OCI-LY7 (cell line): ENCODE results near the gene ZGPAT. TPM values are rescaled to one million over a fixed set of nuclear protein-coding genes. Genes with fewer than 3 reads are reported as not detected.

Source experiments
- BruUV-seq: library from RNA; stranded (reverse); fragments of 400-500 nt; replicated peaks from 2 replicates; lab custom pipeline; 2021; lab: Mats Ljungman, UMichigan
- CTCF ChIA-PET: fragments of 300-600 bp; sonication (Branson Sonifier 250); formaldehyde crosslinking; loops from one replicate; lab custom pipeline; 2022; ENCODE audit warnings: antibody characterized with exemption; ENCODE audit not compliant: unreplicated experiment; lab: Charles Lee
- POLR2A ChIA-PET: fragments of 300-600 bp; sonication (Branson Sonifier 250); formaldehyde crosslinking; loops from one replicate; lab custom pipeline; 2022; ENCODE audit warnings: antibody characterized with exemption; lab: Charles Lee
- DNase-seq: peaks from one replicate; pipeline ENCODE4 v3.0.0-alpha.2; 2015; ENCODE audit warnings: low spot score
- H2AFZ ChIP-seq: fragments of 200-600 bp; sonication (generic), shearing (Covaris generic); 2 replicates; pipeline ENCODE4 v1.6.1; 2014; ENCODE audit warnings: mild to moderate bottlenecking, antibody characterized with exemption, low read length, moderate library complexity
- H3K27ac ChIP-seq: fragments of 200-600 bp; sonication (generic); 2 replicates; pipeline ENCODE4 v1.5.1; 2014; ENCODE audit warnings: mixed run types, low read depth, mild to moderate bottlenecking, moderate library complexity, low read length, inconsistent platforms; ENCODE audit not compliant: poor library complexity, severe bottlenecking
- H3K36me3 ChIP-seq: fragments of 200-600 bp; sonication (generic); 2 replicates; pipeline ENCODE4 v1.6.1; 2014; ENCODE audit warnings: mild to moderate bottlenecking, antibody characterized with exemption, low read length, moderate library complexity, mixed read lengths; ENCODE audit not compliant: insufficient read depth
- H3K4me1 ChIP-seq: fragments of 200-600 bp; sonication (generic); 2 replicates; pipeline ENCODE4 v1.5.1; 2014; ENCODE audit warnings: mild to moderate bottlenecking, low read length; ENCODE audit not compliant: insufficient read depth, poor library complexity, severe bottlenecking
- H3K4me2 ChIP-seq: fragments of 200-600 bp; sonication (generic); 2 replicates; pipeline ENCODE4 v1.6.1; 2014; ENCODE audit warnings: mild to moderate bottlenecking, low read length
- H3K4me3 ChIP-seq: fragments of 200-600 bp; sonication (generic); 2 replicates; pipeline ENCODE4 v1.5.1; 2014; ENCODE audit warnings: mild to moderate bottlenecking, low read depth, low read length; ENCODE audit not compliant: poor library complexity, severe bottlenecking
- H3K79me2 ChIP-seq: fragments of 200-600 bp; sonication (generic); 2 replicates; pipeline ENCODE4 v1.6.1; 2016; ENCODE audit warnings: low read depth, mild to moderate bottlenecking, low read length, moderate library complexity, mixed read lengths; ENCODE audit not compliant: insufficient read depth
- H3K9me2 ChIP-seq: fragments of 200-600 bp; sonication (generic); 2 replicates; pipeline ENCODE4 v1.6.1; 2016; ENCODE audit warnings: mild to moderate bottlenecking, low read length, mixed read lengths; ENCODE audit not compliant: insufficient read depth
- H3K9me3 ChIP-seq: fragments of 200-600 bp; sonication (generic); 2 replicates; pipeline ENCODE4 v1.6.1; 2014; ENCODE audit warnings: mild to moderate bottlenecking, mixed run types, low read length, mixed read lengths
- H4K20me1 ChIP-seq: fragments of 200-600 bp; sonication (generic); 2 replicates; pipeline ENCODE4 v1.6.1; 2014; ENCODE audit warnings: mild to moderate bottlenecking, antibody characterized with exemption, low read length, moderate library complexity, mixed read lengths; ENCODE audit not compliant: insufficient read depth
- CTCF ChIP-seq: fragments of 200-600 bp; sonication (generic); conservative IDR thresholded peaks from 2 replicates; pipeline ENCODE4 v1.5.1; 2014; ENCODE audit warnings: mild to moderate bottlenecking, antibody characterized with exemption, low read length, moderate library complexity, mixed read lengths
- EZH2phosphoT487 ChIP-seq: fragments of 200-600 bp; sonication (generic); IDR thresholded peaks from 2 replicates; pipeline ENCODE4 v1.6.1; 2018; ENCODE audit warnings: low read depth, borderline replicate concordance, mild to moderate bottlenecking, mixed run types, antibody characterized with exemption, low read length, moderate library complexity, mixed read lengths
- intact Hi-C: fragments of 100-400 bp; cut with micrococcal nuclease; formaldehyde crosslinking; loops from one replicate; pipeline ENCODE4 v1.10.0; 2022; ENCODE audit not compliant: unreplicated experiment
- total RNA-seq, 2 experiments: library from RNA; depleted of rRNA in 1 of 2; stranded (reverse); fragments of >200 nt in 1 of 2; shearing (Covaris generic) in 1 of 2; gene quantifications; 2 replicates each; pipeline ENCODE4 v1.2.3, GENCODE V29; 2014 to 2022

The ZGPAT gene
- total RNA-seq, 2 experiments from 2014 or later, result 43.9 to 55.4 TPM

GRCh38 chr20:63737945-63738686, 30.3 kb downstream of the ZGPAT start:
- CTCF ChIA-PET, result no interaction called here
- TF ChIP-seq EZH2phosphoT487 (no peak), CTCF (no peak)
- POLR2A ChIA-PET, result interaction anchor here (1.3 kb wide), 1 partner anchor 31 kb away, joined by 5 read pairs; the partner anchor contains the start of genes ARFRP1 and ZGPAT
- Histone ChIP-seq H4K20me1 (no peaks in the 10 kb centered on the region), H2AFZ (no peak overlapping the region), H3K9me3 (no peaks in the 10 kb centered on the region), H3K4me3 (peak overlapping the region; percentile 70), H3K27ac (peak overlapping the region; percentile 89), H3K9me2 (no peaks in the 10 kb centered on the region), H3K79me2 (no peaks in the 10 kb centered on the region), H3K36me3 (peaks cover 57% of the 10 kb centered on the region), H3K4me2 (peak overlapping the region; percentile 92), H3K4me1 (peaks cover 50% of the 10 kb centered on the region)
- BruUV-seq, result no TSS peak
- peak; percentile 37 for DNase-seq
- intact Hi-C loops, result loop anchor here (1.0 to 2.0 kb wide), 2 partner anchors 10 to 109 kb away; no protein-coding TSS in a partner anchor

- ChIA-PET POLR2A (interaction anchor here (1.3 kb wide), 1 partner anchor 31 kb away, joined by 5 read pairs; the partner anchor contains the start of genes ARFRP1 and ZGPAT), CTCF (no interaction called here)
- TF ChIP-seq EZH2phosphoT487, result no peak
- TF ChIP-seq CTCF, result no peak
- peak; percentile 32 for DNase-seq
- Histone ChIP-seq H3K4me3 (peak overlapping the region; percentile 70), H3K4me1 (peaks cover 50% of the 10 kb centered on the region), H3K9me3 (no peaks in the 10 kb centered on the region), H3K9me2 (no peaks in the 10 kb centered on the region), H2AFZ (no peak overlapping the region), H3K27ac (peak overlapping the region; percentile 89), H3K79me2 (no peaks in the 10 kb centered on the region), H3K4me2 (peak overlapping the region; percentile 92), H4K20me1 (no peaks in the 10 kb centered on the region), H3K36me3 (peaks cover 58% of the 10 kb centered on the region)
- TSS peak; percentile 55 for BruUV-seq
- intact Hi-C loops, result no loop called here
Observed at GRCh38 chr20:63738687-63739129, 30.9 kb downstream of the ZGPAT start.
